Vagina (tissue), 2 donors: ENCODE measurements around the gene CD70.

Source experiments
- CTCF ChIP-seq, 3 experiments: fragments of 450-650 bp in 2 of 3; fragments of 200-600 bp in 1 of 3; sonication (generic) in 1 of 3; IDR thresholded peaks; one replicate each; pipeline ENCODE4 v1.5.1; 2017 to 2019; ENCODE audit warnings: antibody characterized with exemption in 3 of 3, mild to moderate bottlenecking in 2 of 3, moderate library complexity in 2 of 3
- POLR2A ChIP-seq, 2 donors: fragments of 450-650 bp; IDR thresholded peaks; one replicate each; pipeline ENCODE4 v1.6.1; 2017; ENCODE audit warnings: antibody characterized with exemption in 2 of 2, mild to moderate bottlenecking in 2 of 2, moderate library complexity in 2 of 2
- POLR2AphosphoS5 ChIP-seq, 2 donors: sonication (generic); formaldehyde crosslinking; IDR thresholded peaks; one replicate each; pipeline ENCODE4 v1.9.0; 2017; ENCODE audit warnings: antibody characterized with exemption in 2 of 2, mild to moderate bottlenecking in 2 of 2, low read depth in 1 of 2; ENCODE audit not compliant: insufficient read depth in 1 of 2

GRCh38 chr19:6577476-6578125 is 13.3 kb downstream of the CD70 start:
- no peak for TF ChIP-seq CTCF (IDR thresholded peaks at IDR 0.05)
- no peak for TF ChIP-seq POLR2AphosphoS5 (IDR thresholded peaks at IDR 0.05; ENCODE audit: insufficient read depth in 1 of 2, low read depth in 1 of 2)
- TF ChIP-seq POLR2A (IDR thresholded peaks at IDR 0.05) = no peak
